ENCODE measurements around the gene CCND3. TPM values are rescaled to one million over a fixed set of nuclear protein-coding genes. Genes with fewer than 3 reads are reported as not detected.

The CCND3 gene
- total and polyA plus RNA-seq, 3 experiments from 2014 or later = 283 to 648 (median 287) TPM

- Histone ChIP-seq H3K4me3 (ENCODE audit: low read length) (no peak overlapping the region), H3K9me3 (ENCODE audit: low read length) (no peaks in the 10 kb centered on the region), H3K36me3 (ENCODE audit: insufficient read depth, low read length) (peaks cover 72% of the 10 kb centered on the region), H3K27ac (ENCODE audit: low read depth, low read length) (no peak overlapping the region), H3K27me3 (ENCODE audit: insufficient read depth, low read length, poor library complexity, severe bottlenecking) (no peaks in the 10 kb centered on the region), H3K4me1 (ENCODE audit: insufficient read depth, low read length) (peaks cover 51% of the 10 kb centered on the region)
- Mint-ChIP-seq H3K27me3 (no peaks in the 10 kb centered on the region), H3K4me3 (peak overlapping the region in 5 of 7 donors; percentile 18 to 88 (median 34)), H3K4me1 (peaks cover 61 to 71% (median 66%) of the 10 kb centered on the region in 3 donors), H3K9me3 (no peaks in the 10 kb centered on the region), H3K27ac (peak overlapping the region; percentile 25 to 81 (median 64)), H3K36me3 (peaks cover 9 to 70% (median 15%) of the 10 kb centered on the region in 3 donors)
- ChIA-PET CTCF (interaction anchor here (1.7 to 11.8 kb wide), 7 partner anchors 10 to 148 kb away, joined by 4 to 167 read pairs (median 8); partner anchors contain the start of genes BYSL, MED20, TAF8 and TOMM6), POLR2A (interaction anchor here (0.6 to 5.0 kb wide), 2 partner anchors 13 to 142 kb away, joined by 3 to 24 read pairs; partner anchors contain the start of genes BYSL and MED20)
- DNase-seq = no peak
Measured at GRCh38 chr6:41934278-41935192, 7.1 kb downstream of the CCND3 start.

- H3K36me3 Mint-ChIP-seq = peaks cover 9 to 86% (median 17%) of the 10 kb centered on the region in 3 donors
- no peaks in the 10 kb centered on the region for H3K27me3 Mint-ChIP-seq
- peak in 1 of 5 donors; percentile 20 for DNase-seq
- H3K27me3 ChIP-seq (ENCODE audit: insufficient read depth, low read length, poor library complexity, severe bottlenecking) = no peaks in the 10 kb centered on the region
- no peak overlapping the region for H3K4me3 ChIP-seq (ENCODE audit: low read length)
- no peaks in the 10 kb centered on the region for H3K9me3 ChIP-seq (ENCODE audit: low read length)
- peaks cover 45 to 59% (median 54%) of the 10 kb centered on the region in 3 donors for H3K4me1 Mint-ChIP-seq
- H3K4me3 Mint-ChIP-seq = peak overlapping the region in 1 of 7 donors; percentile 15
- no peak overlapping the region for H3K27ac ChIP-seq (ENCODE audit: low read depth, low read length)
- peaks cover 81% of the 10 kb centered on the region for H3K36me3 ChIP-seq (ENCODE audit: insufficient read depth, low read length)
- H3K9me3 Mint-ChIP-seq = no peaks in the 10 kb centered on the region
- H3K4me1 ChIP-seq (ENCODE audit: insufficient read depth, low read length) = peaks cover 30% of the 10 kb centered on the region
- ChIA-PET CTCF (interaction anchor here (0.7 to 11.8 kb wide), 4 partner anchors 10 to 145 kb away, joined by 4 to 167 read pairs (median 41); partner anchors contain the start of genes BYSL, CCND3, MED20 and TAF8), POLR2A (interaction anchor here (5.0 kb wide), 1 partner anchor 10 kb away, joined by 24 read pairs; the partner anchor contains the start of genes BYSL and MED20)
- H3K27ac Mint-ChIP-seq = peak overlapping the region in 4 of 8 donors; percentile 23 to 81 (median 54)
Measured at GRCh38 chr6:41932378-41932777, 9.2 kb downstream of the CCND3 start.

GRCh38 chr6:41931792-41932191 is 9.8 kb downstream of the CCND3 start:
- peaks cover 9 to 88% (median 19%) of the 10 kb centered on the region in 3 donors for H3K36me3 Mint-ChIP-seq
- H3K4me1 Mint-ChIP-seq = peaks cover 39 to 53% (median 53%) of the 10 kb centered on the region in 3 donors

GRCh38 chr6:41929924-41930323 is 11.7 kb downstream of the CCND3 start:
- POLR2A ChIA-PET = interaction anchor here (1.0 kb wide), 1 partner anchor 9 kb away, joined by 3 read pairs; the partner anchor contains the start of genes BYSL and MED20
- H3K9me3 Mint-ChIP-seq = no peaks in the 10 kb centered on the region
- Histone ChIP-seq H3K4me3 (ENCODE audit: low read length) (no peak overlapping the region), H3K4me1 (ENCODE audit: insufficient read depth, low read length) (peaks cover 10% of the 10 kb centered on the region), H3K27me3 (ENCODE audit: insufficient read depth, low read length, poor library complexity, severe bottlenecking) (no peaks in the 10 kb centered on the region), H3K27ac (ENCODE audit: low read depth, low read length) (no peak overlapping the region), H3K36me3 (ENCODE audit: insufficient read depth, low read length) (peaks cover 63% of the 10 kb centered on the region), H3K9me3 (ENCODE audit: low read length) (no peaks in the 10 kb centered on the region)
- H3K27ac Mint-ChIP-seq = peak overlapping the region in 4 of 8 donors; percentile 12 to 80 (median 54)
- no peak overlapping the region for H3K4me3 Mint-ChIP-seq
- H3K27me3 Mint-ChIP-seq = no peaks in the 10 kb centered on the region
- CTCF ChIA-PET = interaction anchor here (1.0 to 8.5 kb wide), 5 partner anchors 7 to 115 kb away, joined by 3 to 78 read pairs (median 4); partner anchors contain the start of genes BYSL and MED20
- DNase-seq = peak in 1 of 5 donors; percentile 14
- H3K4me1 Mint-ChIP-seq = peaks cover 26 to 44% (median 41%) of the 10 kb centered on the region in 3 donors
- H3K36me3 Mint-ChIP-seq = peaks cover 5 to 75% (median 18%) of the 10 kb centered on the region in 3 donors

More at GRCh38 chr6:41931792-41932191, 9.8 kb downstream of the CCND3 start:
- CTCF ChIA-PET = interaction anchor here (8.5 kb wide), 1 partner anchor 9 kb away, joined by 78 read pairs; the partner anchor contains the start of genes BYSL and MED20
- Mint-ChIP-seq H3K27me3 (no peaks in the 10 kb centered on the region), H3K27ac (peak overlapping the region in 5 of 8 donors; percentile 6 to 82 (median 39)), H3K4me3 (peak overlapping the region in 2 of 7 donors; percentile 17 to 21), H3K9me3 (no peaks in the 10 kb centered on the region)
- Histone ChIP-seq H3K9me3 (ENCODE audit: low read length) (no peaks in the 10 kb centered on the region), H3K4me3 (ENCODE audit: low read length) (no peak overlapping the region), H3K27ac (ENCODE audit: low read depth, low read length) (no peak overlapping the region), H3K36me3 (ENCODE audit: insufficient read depth, low read length) (peaks cover 80% of the 10 kb centered on the region), H3K27me3 (ENCODE audit: insufficient read depth, low read length, poor library complexity, severe bottlenecking) (no peaks in the 10 kb centered on the region), H3K4me1 (ENCODE audit: insufficient read depth, low read length) (peaks cover 24% of the 10 kb centered on the region)
- POLR2A ChIA-PET = interaction anchor here (5.0 kb wide), 1 partner anchor 10 kb away, joined by 24 read pairs; the partner anchor contains the start of genes BYSL and MED20
- DNase-seq = peak in 1 of 5 donors; percentile 11

- H3K27ac ChIP-seq (ENCODE audit: low read depth, low read length) = no peak overlapping the region
- no peak for DNase-seq
- H3K27ac Mint-ChIP-seq = peak overlapping the region in 5 of 8 donors; percentile 3 to 81 (median 68)
- H3K4me1 Mint-ChIP-seq = peaks cover 38 to 51% (median 50%) of the 10 kb centered on the region in 3 donors
- H3K4me3 ChIP-seq (ENCODE audit: low read length) = no peak overlapping the region
- H3K4me3 Mint-ChIP-seq = peak overlapping the region in 1 of 7 donors; percentile 22
- no peaks in the 10 kb centered on the region for H3K9me3 Mint-ChIP-seq
- H3K4me1 ChIP-seq (ENCODE audit: insufficient read depth, low read length) = peaks cover 21% of the 10 kb centered on the region
- ChIA-PET POLR2A (interaction anchor here (1.1 kb wide), 1 partner anchor 101 kb away, joined by 5 read pairs; no protein-coding TSS in a partner anchor), CTCF (interaction anchor here (0.7 to 1.7 kb wide), 3 partner anchors 9 to 117 kb away, joined by 3 to 5 read pairs (median 4); no protein-coding TSS in a partner anchor)
- H3K27me3 Mint-ChIP-seq = peaks cover 0 to 1% of the 10 kb centered on the region in 2 donors
- H3K36me3 Mint-ChIP-seq = peaks cover 0 to 63% (median 11%) of the 10 kb centered on the region in 3 donors
- H3K9me3 ChIP-seq (ENCODE audit: low read length) = no peaks in the 10 kb centered on the region
- no peaks in the 10 kb centered on the region for H3K27me3 ChIP-seq (ENCODE audit: insufficient read depth, low read length, poor library complexity, severe bottlenecking)
- peaks cover 43% of the 10 kb centered on the region for H3K36me3 ChIP-seq (ENCODE audit: insufficient read depth, low read length)
Measured at GRCh38 chr6:41927253-41927652, 14.4 kb downstream of the CCND3 start.

- CTCF ChIA-PET = interaction anchor here (0.8 to 5.6 kb wide), 10 partner anchors 10 to 636 kb away, joined by 3 to 91 read pairs (median 7); partner anchors contain the start of genes CCND3, TAF8 and TOMM6
- Histone ChIP-seq H3K36me3 (ENCODE audit: insufficient read depth, low read length) (peaks cover 2% of the 10 kb centered on the region), H3K4me3 (ENCODE audit: low read length) (peak overlapping the region; percentile 97), H3K27me3 (ENCODE audit: insufficient read depth, low read length, poor library complexity, severe bottlenecking) (no peaks in the 10 kb centered on the region), H3K4me1 (ENCODE audit: insufficient read depth, low read length) (peaks cover 38% of the 10 kb centered on the region), H3K9me3 (ENCODE audit: low read length) (no peaks in the 10 kb centered on the region), H3K27ac (ENCODE audit: low read depth, low read length) (peak overlapping the region; percentile 96)
- Mint-ChIP-seq H3K4me1 (peaks cover 50 to 65% (median 59%) of the 10 kb centered on the region in 3 donors), H3K4me3 (peak overlapping the region; percentile 96 to 100 (median 99)), H3K27me3 (peaks cover 0 to 8% of the 10 kb centered on the region in 2 donors), H3K27ac (peak overlapping the region in 7 of 8 donors; percentile 98 to 100 (median 99)), H3K9me3 (no peaks in the 10 kb centered on the region), H3K36me3 (peaks cover 0 to 27% (median 5%) of the 10 kb centered on the region in 3 donors)
- no peak for DNase-seq
- POLR2A ChIA-PET = interaction anchor here (1.9 to 3.4 kb wide), 3 partner anchors 12 to 27 kb away, joined by 12 to 24 read pairs (median 12); partner anchors contain the start of gene USP49
Measured at GRCh38 chr6:41922154-41922553, 19.5 kb downstream of the CCND3 start.

GRCh38 chr6:41921712-41921998 is 20.0 kb downstream of the CCND3 start:
- Histone ChIP-seq H3K9me3 (ENCODE audit: low read length) (no peaks in the 10 kb centered on the region), H3K36me3 (ENCODE audit: insufficient read depth, low read length) (no peaks in the 10 kb centered on the region), H3K4me3 (ENCODE audit: low read length) (peak overlapping the region; percentile 97), H3K27ac (ENCODE audit: low read depth, low read length) (peak overlapping the region; percentile 96), H3K27me3 (ENCODE audit: insufficient read depth, low read length, poor library complexity, severe bottlenecking) (no peaks in the 10 kb centered on the region), H3K4me1 (ENCODE audit: insufficient read depth, low read length) (peaks cover 38% of the 10 kb centered on the region)
- POLR2A ChIA-PET = interaction anchor here (1.0 to 3.4 kb wide), 9 partner anchors 8 to 134 kb away, joined by 3 to 29 read pairs (median 8); partner anchors contain the start of genes CCND3, TAF8, TOMM6 and USP49
- Mint-ChIP-seq H3K27me3 (peaks cover 0 to 9% of the 10 kb centered on the region in 2 donors), H3K9me3 (no peaks in the 10 kb centered on the region), H3K27ac (peak overlapping the region; percentile 98 to 100 (median 99)), H3K4me3 (peak overlapping the region; percentile 96 to 100 (median 99)), H3K4me1 (peaks cover 51 to 62% (median 60%) of the 10 kb centered on the region in 3 donors), H3K36me3 (peaks cover 0 to 27% (median 4%) of the 10 kb centered on the region in 3 donors)
- DNase-seq = no peak
- CTCF ChIA-PET = interaction anchor here (0.8 to 5.6 kb wide), 15 partner anchors 9 to 636 kb away, joined by 3 to 91 read pairs (median 7); partner anchors contain the start of genes CCND3, TAF8 and TOMM6

Measured in CD8-positive, alpha-beta memory T cell (primary cell).